Measurements from ENCODE around the gene WDR70. TPM values are rescaled to one million over a fixed set of nuclear protein-coding genes. Genes with fewer than 3 reads are reported as not detected.
"Not testable (repeated sequence)": the region's sequence is repeated elsewhere in the genome, so short reads cannot be mapped to it uniquely, and the experiment has no call there.

The WDR70 gene
- total RNA-seq, 2 experiments from 2014 or later, result 28.8 to 35.3 TPM

DNA sequence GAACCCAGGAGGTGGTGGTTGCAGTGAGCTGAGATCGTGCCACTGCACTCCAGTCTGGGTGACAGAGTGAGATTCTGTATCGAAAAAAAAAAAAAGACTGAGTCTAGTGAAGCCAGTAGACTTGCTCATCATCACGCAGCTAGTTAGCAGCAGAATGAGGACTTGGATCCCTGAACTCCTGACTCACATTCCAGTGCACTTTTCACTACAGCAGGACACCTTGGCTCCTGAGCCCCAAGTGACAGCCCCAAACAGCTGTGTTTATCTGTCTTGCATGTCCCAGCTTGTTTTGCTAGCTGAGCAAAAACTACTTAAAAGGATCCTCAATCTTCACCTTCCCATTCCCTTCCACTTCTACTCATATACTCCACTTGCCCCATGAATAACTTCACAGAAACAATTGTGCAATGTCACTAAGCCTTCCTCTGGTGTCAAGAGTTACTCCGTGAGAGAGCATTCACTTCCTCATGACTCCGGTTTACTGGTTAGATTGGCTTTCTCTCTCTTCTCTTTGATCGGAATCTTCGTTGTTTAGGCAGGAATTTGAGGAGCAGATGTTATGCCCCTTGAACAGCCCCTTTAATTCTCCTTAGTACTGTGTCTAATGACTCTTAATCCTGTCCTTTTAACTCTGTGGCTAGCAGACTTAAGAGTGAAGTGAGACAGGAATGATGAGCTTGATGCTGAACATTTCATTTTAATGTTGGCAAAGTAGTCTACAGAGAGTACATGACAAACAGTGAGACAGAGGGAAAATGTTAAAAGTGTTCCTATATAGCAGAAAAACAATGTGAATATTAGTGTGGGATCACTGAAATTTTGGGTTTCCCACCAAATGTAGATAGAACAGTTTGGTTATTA, 84.3 kb downstream of the WDR70 start:
- H3K36me3 Mint-ChIP-seq (ENCODE audit: low read depth); H3K9me3 Mint-ChIP-seq (ENCODE audit: insufficient read depth); H3K4me1 Mint-ChIP-seq (ENCODE audit: low read depth); H3K27me3 Mint-ChIP-seq (ENCODE audit: low read depth); H3K27ac Mint-ChIP-seq; H3K4me3 Mint-ChIP-seq; CTCF ChIA-PET; POLR2A ChIA-PET; ATAC-seq; DNase-seq: not testable (repeated sequence)

DNA sequence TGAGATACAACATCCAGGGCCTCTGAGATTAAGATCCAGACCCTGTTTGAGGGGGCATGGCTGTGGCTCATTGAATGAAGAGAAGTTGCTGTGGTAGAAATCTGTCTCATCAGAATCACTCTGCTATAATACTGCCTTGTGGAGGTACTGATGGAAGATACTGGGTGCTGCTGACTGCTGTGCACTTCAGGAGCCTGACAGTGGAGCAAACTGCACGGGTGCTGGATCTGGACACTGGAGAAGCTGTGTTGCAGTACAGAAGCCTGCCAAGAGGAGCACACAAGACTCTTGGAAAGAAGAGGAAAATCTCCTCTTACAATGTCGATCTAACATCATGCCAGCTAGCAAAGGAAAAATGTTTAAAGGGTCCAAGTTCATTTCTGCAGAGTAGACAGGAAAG, 85.5 kb downstream of the WDR70 start:
- DNase-seq; H3K36me3 Mint-ChIP-seq (ENCODE audit: low read depth); H3K27ac Mint-ChIP-seq; POLR2A ChIA-PET; H3K27me3 Mint-ChIP-seq (ENCODE audit: low read depth); H3K4me1 Mint-ChIP-seq (ENCODE audit: low read depth); ATAC-seq; H3K9me3 Mint-ChIP-seq (ENCODE audit: insufficient read depth); H3K4me3 Mint-ChIP-seq: not testable (repeated sequence)
- CTCF ChIA-PET, result interaction anchor here (0.6 kb wide), 1 partner anchor 15 kb away, joined by 3 read pairs; no protein-coding TSS in a partner anchor

DNA sequence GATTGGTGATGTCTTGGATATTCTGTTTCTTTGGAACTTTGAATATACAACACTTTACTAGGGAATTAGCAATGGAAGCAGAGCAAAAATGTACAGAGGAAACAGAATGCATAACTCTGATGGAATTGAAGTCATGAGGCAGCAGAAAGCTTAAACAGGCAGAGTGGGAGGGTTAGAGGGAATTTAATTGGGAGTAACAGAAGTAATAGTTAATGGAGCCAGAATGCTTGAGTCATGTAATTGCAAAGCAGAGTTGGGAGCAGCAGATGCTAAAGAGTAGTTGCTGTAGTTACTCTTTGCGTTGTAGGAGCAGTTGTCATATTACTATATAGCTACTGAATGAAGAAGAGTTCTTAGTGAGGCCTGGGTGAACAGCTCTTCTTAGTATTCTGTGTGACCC, 90.3 kb downstream of the WDR70 start:
- peaks cover 15% of the 10 kb centered on the region for H3K36me3 Mint-ChIP-seq (ENCODE audit: low read depth)
- H3K27me3 Mint-ChIP-seq (ENCODE audit: low read depth); H3K27ac Mint-ChIP-seq; ATAC-seq; DNase-seq; POLR2A ChIA-PET; H3K4me3 Mint-ChIP-seq; H3K4me1 Mint-ChIP-seq (ENCODE audit: low read depth); CTCF ChIA-PET: not testable (repeated sequence)
- H3K9me3 Mint-ChIP-seq (ENCODE audit: insufficient read depth), result peaks cover 16% of the 10 kb centered on the region

DNA sequence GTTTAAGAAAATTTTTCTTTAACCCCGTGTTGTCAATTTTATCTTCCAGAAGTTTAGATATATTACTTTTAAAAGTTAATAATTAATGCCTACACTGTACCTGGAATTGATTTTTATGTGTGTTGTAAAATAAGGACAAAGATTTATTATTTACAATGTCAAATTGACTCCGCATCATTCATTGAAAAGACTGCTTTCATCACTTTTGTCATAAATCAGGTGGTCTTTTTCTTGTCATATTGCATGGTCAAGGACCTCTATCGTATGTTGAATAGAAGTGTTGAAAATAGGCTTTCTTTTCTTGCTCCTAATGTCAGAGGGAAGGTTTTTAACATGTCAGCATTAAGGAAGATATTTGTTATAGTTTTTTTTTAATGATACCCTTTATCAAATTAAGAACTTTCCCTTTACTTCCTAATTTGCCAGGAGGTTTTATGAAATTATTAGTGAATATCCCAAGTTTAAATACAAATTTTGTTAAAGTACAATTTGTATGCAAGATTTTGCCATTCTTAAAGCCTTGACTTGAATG, 92.6 kb downstream of the WDR70 start:
- Mint-ChIP-seq H3K4me1 (ENCODE audit: low read depth) (no peaks in the 10 kb centered on the region), H3K9me3 (ENCODE audit: insufficient read depth) (peaks cover 16% of the 10 kb centered on the region), H3K27ac (no peak overlapping the region), H3K4me3 (no peak overlapping the region), H3K27me3 (ENCODE audit: low read depth) (no peaks in the 10 kb centered on the region), H3K36me3 (ENCODE audit: low read depth) (peaks cover 16% of the 10 kb centered on the region)
- POLR2A ChIA-PET, result no interaction called here
- CTCF ChIA-PET, result no interaction called here
- no peak for ATAC-seq
- no peak for DNase-seq

DNA sequence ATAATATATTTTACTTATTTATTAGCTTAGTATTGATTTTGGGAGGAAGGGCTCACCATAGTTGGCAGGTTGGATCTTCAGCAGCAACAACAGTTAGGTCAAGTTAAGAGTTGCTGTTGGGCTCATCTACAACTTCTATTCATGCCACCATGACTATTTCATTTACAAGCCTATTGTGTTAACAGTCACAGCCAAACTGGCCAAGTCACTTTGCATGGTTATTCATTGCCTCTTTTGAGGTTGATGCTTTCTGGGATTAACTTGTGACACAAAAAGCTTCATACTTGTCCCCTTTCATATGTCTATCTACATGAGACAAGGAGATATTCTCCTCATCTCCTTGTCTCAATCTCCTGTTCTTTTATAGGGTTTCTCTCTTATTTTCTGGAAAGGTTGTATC, 98.3 kb downstream of the WDR70 start:
- H3K9me3 Mint-ChIP-seq (ENCODE audit: insufficient read depth), result peaks cover 11% of the 10 kb centered on the region
- DNase-seq, result no peak
- H3K36me3 Mint-ChIP-seq (ENCODE audit: low read depth), result peaks cover 47% of the 10 kb centered on the region
- CTCF ChIA-PET, result no interaction called here
- no peak for ATAC-seq
- no peaks in the 10 kb centered on the region for H3K27me3 Mint-ChIP-seq (ENCODE audit: low read depth)
- H3K27ac Mint-ChIP-seq, result no peak overlapping the region
- no peaks in the 10 kb centered on the region for H3K4me1 Mint-ChIP-seq (ENCODE audit: low read depth)
- no peak overlapping the region for H3K4me3 Mint-ChIP-seq
- POLR2A ChIA-PET, result no interaction called here

DNA sequence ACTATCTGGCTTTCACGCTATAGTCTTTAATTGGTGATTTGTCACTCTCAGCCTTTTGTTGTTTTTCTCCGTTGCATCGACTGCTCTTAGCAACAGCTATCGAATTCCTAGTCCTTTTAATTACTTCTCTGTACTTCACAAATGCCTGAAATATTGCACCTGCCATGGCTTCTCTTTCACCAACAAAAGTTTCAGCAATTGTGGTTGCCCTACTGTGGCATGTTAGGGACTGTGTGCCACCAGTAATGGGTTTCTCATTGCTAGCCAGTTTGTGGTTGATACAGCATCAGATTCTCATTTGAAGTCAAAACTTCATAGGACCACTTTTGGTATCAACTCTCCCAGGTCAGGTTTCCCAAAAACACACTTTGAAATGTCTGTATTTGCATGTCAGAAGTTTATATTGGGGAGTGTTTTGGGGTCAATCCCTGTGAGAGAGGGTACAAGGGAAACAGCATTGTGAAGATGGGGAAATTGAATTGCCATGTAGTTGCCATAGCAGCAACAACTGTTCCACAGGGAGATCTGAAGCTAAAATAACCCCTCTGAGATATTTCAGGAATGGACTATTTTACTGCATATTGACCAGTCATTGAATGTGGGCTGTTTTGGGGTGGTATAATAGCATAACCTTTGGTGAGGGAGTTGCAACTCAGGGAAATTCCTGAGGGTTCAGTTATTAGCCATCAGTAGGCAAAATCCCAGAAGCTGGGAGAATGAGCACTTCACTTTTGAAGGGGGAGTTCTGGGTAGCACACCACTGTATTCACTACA, 99.2 kb downstream of the WDR70 start:
- H3K27ac Mint-ChIP-seq, result no peak overlapping the region
- H3K4me1 Mint-ChIP-seq (ENCODE audit: low read depth), result no peaks in the 10 kb centered on the region
- H3K4me3 Mint-ChIP-seq, result no peak overlapping the region
- no peaks in the 10 kb centered on the region for H3K27me3 Mint-ChIP-seq (ENCODE audit: low read depth)
- DNase-seq (no peak), ATAC-seq (no peak)
- ChIA-PET CTCF (no interaction called here), POLR2A (no interaction called here)
- peaks cover 11% of the 10 kb centered on the region for H3K9me3 Mint-ChIP-seq (ENCODE audit: insufficient read depth)
- H3K36me3 Mint-ChIP-seq (ENCODE audit: low read depth), result peaks cover 54% of the 10 kb centered on the region

DNA sequence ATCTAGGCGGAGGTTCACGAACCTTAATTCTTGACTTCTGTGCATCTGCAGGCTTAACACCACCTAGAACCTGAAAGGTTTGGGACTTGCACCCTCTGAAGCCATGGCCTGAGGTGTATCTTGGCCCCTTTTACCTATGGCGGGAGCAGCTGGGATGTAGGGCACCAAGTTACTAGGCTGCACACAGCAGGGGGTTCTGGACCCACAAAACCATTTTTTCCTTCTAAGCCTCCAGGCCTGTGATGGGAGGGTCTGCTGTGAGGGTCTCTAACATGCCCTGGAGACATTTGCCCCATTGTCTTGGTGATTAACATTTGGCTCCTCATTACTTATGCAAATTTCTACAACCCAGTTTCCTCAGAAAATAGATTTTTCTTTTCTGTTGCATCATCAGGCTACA, 102.3 kb downstream of the WDR70 start:
- not testable (repeated sequence) for ATAC-seq

DNA sequence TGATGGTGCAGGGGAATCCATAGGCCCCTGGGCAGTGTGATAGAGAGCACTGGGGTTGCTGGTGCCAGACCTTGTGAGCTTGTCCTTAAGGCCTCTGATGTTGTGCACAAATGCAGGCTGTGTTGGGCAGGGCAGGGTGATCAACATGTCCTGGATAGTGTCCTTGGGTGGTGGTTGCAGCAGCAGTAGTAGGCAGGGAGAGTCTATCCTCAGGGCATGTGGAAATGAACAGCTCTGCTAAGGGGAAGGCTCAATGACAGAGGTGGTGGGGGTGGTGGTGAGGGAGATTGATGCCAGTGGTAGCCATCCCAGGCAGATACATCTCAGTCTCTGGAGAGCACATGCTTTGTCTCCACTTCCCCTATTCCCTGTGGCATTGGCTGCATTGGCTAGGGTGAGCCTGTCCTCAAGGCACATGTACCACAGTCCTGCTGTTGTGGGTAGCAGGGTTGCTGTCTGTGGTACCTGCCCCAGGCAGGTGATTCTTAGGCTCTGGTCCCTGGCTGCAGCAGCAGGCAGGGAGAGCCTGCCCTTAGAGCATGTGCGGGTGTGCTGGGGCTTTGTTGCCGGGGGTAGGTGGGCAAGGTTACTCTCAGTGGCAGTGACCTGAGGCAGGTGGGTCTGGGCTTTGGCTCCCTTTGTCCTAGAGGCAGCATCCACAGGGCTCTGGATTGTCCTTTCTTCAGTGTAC, 111.1 kb downstream of the WDR70 start:
- ATAC-seq (no peak), DNase-seq (no peak)
- ChIA-PET POLR2A (no interaction called here), CTCF (no interaction called here)
- Mint-ChIP-seq H3K27me3 (ENCODE audit: low read depth) (no peaks in the 10 kb centered on the region), H3K4me1 (ENCODE audit: low read depth) (peaks cover 8% of the 10 kb centered on the region), H3K9me3 (ENCODE audit: insufficient read depth) (peaks cover 14% of the 10 kb centered on the region), H3K27ac (no peak overlapping the region), H3K4me3 (no peak overlapping the region), H3K36me3 (ENCODE audit: low read depth) (peaks cover 28% of the 10 kb centered on the region)

More for the DNA sequence above, 102.3 kb downstream of the WDR70 start:
- H3K27ac Mint-ChIP-seq; POLR2A ChIA-PET; H3K27me3 Mint-ChIP-seq (ENCODE audit: low read depth); H3K4me3 Mint-ChIP-seq; DNase-seq; CTCF ChIA-PET; H3K4me1 Mint-ChIP-seq (ENCODE audit: low read depth): not testable (repeated sequence)
- Mint-ChIP-seq H3K9me3 (ENCODE audit: insufficient read depth) (peaks cover 11% of the 10 kb centered on the region), H3K36me3 (ENCODE audit: low read depth) (peaks cover 59% of the 10 kb centered on the region)

DNA sequence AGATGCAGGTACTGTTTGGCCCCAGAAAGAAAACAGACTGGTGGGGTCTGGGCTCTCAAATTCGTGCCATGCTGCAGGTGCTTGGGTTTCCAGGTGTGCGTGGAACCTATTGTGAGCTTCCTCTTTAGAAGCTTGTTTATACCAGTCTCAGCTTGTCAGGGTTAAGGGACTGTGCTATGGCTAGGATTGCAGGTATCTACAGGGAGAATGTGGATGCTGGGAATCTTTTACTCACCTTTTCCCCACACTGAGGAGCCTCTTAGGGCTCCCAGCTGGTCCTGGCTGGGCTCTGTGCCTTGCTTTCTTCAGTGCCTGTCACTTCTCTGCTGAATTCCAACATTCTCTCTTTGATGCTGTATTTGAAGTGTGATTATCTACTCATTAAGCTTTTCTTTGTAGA, 111.8 kb downstream of the WDR70 start:
- DNase-seq, result no peak
- Mint-ChIP-seq H3K27ac (no peak overlapping the region), H3K9me3 (ENCODE audit: insufficient read depth) (peaks cover 14% of the 10 kb centered on the region), H3K27me3 (ENCODE audit: low read depth) (no peaks in the 10 kb centered on the region), H3K36me3 (ENCODE audit: low read depth) (peaks cover 28% of the 10 kb centered on the region), H3K4me3 (no peak overlapping the region), H3K4me1 (ENCODE audit: low read depth) (peaks cover 8% of the 10 kb centered on the region)
- CTCF ChIA-PET, result no interaction called here
- no peak for ATAC-seq
- POLR2A ChIA-PET, result no interaction called here

DNA sequence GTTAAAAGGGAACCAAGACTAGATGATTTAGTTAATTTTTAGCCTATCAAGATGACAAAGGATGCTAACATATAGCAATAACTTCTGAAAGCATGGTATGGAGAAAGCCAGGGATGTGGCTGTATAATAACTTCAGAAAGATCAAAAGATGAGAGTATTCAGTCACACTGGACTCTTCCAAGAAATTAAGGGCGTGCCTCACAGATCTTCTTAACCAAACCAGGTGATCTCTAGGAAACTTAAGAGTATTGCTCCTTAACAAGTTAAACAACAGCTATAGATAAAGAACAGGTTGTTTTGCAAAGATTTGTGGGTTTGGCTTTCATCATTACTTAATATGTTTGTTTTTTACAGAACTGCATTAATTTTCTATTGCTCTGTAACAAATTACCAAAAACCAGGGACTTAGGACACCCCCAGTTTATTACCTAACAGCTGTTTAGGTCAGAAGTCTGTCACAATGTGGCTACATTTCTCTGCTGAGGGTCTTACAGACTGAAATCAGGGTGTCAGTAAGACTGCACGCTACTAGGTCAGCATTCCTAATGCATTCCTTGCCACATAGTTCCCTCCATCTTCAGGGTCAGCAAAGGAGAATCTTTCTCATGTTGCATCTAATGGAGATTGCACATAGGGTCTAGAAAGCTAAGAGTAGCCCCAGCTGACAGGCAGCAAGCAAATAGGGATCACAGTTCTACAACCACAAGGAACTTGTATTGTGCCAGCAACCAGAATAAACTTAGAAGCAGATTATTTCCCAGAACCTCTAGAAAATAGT, 113.8 kb downstream of the WDR70 start:
- H3K4me1 Mint-ChIP-seq (ENCODE audit: low read depth), result peaks cover 8% of the 10 kb centered on the region
- no peaks in the 10 kb centered on the region for H3K27me3 Mint-ChIP-seq (ENCODE audit: low read depth)
- H3K36me3 Mint-ChIP-seq (ENCODE audit: low read depth), result peaks cover 15% of the 10 kb centered on the region
- no peak overlapping the region for H3K4me3 Mint-ChIP-seq
- no peak for DNase-seq
- H3K27ac Mint-ChIP-seq, result no peak overlapping the region
- no peak for ATAC-seq
- CTCF ChIA-PET, result no interaction called here
- POLR2A ChIA-PET, result no interaction called here
- peaks cover 11% of the 10 kb centered on the region for H3K9me3 Mint-ChIP-seq (ENCODE audit: insufficient read depth)

DNA sequence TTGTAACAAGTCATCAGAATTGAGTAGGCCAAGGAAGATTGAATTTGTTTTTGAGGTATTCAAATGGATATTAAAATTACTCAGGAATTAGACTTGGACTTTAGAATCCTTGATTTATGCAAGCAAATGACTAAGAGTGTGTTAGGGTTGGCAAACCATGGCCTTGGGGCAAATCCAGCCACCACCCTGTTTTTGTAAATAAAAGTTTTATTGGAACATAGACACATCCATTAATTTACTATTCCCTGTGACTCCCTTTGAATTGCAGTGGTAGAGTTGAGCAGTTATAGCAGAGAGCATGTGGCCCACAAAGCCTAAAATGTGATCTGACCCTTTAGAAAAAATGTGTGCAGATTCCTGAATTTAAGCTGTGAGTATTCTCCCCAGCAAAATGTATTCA, 115.6 kb downstream of the WDR70 start:
- H3K4me1 Mint-ChIP-seq (ENCODE audit: low read depth), result peaks cover 8% of the 10 kb centered on the region
- H3K9me3 Mint-ChIP-seq (ENCODE audit: insufficient read depth), result no peaks in the 10 kb centered on the region
- H3K27me3 Mint-ChIP-seq (ENCODE audit: low read depth), result no peaks in the 10 kb centered on the region
- H3K27ac Mint-ChIP-seq, result no peak overlapping the region
- ATAC-seq (no peak), DNase-seq (no peak)
- peaks cover 14% of the 10 kb centered on the region for H3K36me3 Mint-ChIP-seq (ENCODE audit: low read depth)
- H3K4me3 Mint-ChIP-seq, result no peak overlapping the region
- ChIA-PET POLR2A (no interaction called here), CTCF (interaction anchor here (0.7 kb wide), 1 partner anchor 16 kb away, joined by 3 read pairs; no protein-coding TSS in a partner anchor)
